A673 (cell line): Measurements from ENCODE around the gene RALGPS1. TPM values are rescaled to one million over a fixed set of nuclear protein-coding genes. Genes with fewer than 3 reads are reported as not detected.

ENCODE experiments used
- BruUV-seq: library from RNA; stranded (reverse); fragments of 400-500 nt; replicated peaks from 2 replicates; lab custom pipeline; 2021; lab: Mats Ljungman, UMichigan
- CTCF ChIA-PET: fragments of 300-600 bp; sonication (Branson Sonifier 250); formaldehyde crosslinking; loops from one replicate; lab custom pipeline; 2022; ENCODE audit warnings: antibody characterized with exemption; lab: Charles Lee
- POLR2A ChIA-PET: fragments of 300-600 bp; sonication (Branson Sonifier 250); formaldehyde crosslinking; loops from one replicate; lab custom pipeline; 2022; ENCODE audit warnings: antibody characterized with exemption; ENCODE audit not compliant: low non-redundant PET; lab: Charles Lee
- DNase-seq: peaks from one replicate; pipeline ENCODE4 v3.0.0-alpha.2; 2015; ENCODE audit warnings: low spot score
- H3K27ac ChIP-seq: fragments of 200-600 bp; sonication (generic); 2 replicates; pipeline ENCODE4 v1.5.1; 2016; ENCODE audit warnings: mixed run types, low read depth, mild to moderate bottlenecking, mixed read lengths, antibody characterized with exemption, low read length; ENCODE audit not compliant: poor library complexity, severe bottlenecking
- H3K27me3 ChIP-seq: fragments of 200-600 bp; sonication (generic); replicated peaks from 2 replicates; pipeline ENCODE4 v1.6.1; 2017; ENCODE audit warnings: mixed run types, low read depth, mild to moderate bottlenecking, mixed read lengths, antibody characterized with exemption, low read length; ENCODE audit not compliant: insufficient read depth, poor library complexity
- H3K36me3 ChIP-seq: fragments of 200-600 bp; sonication (generic); 2 replicates; pipeline ENCODE4 v1.6.1; 2016; ENCODE audit warnings: mixed run types, mild to moderate bottlenecking, mixed read lengths, antibody characterized with exemption, low read length; ENCODE audit not compliant: insufficient read depth, poor library complexity, severe bottlenecking
- H3K4me1 ChIP-seq: fragments of 200-600 bp; sonication (generic); 2 replicates; pipeline ENCODE4 v1.6.1; 2017; ENCODE audit warnings: mixed run types, mild to moderate bottlenecking, mixed read lengths, antibody characterized with exemption, low read length; ENCODE audit not compliant: insufficient read depth, poor library complexity, severe bottlenecking
- H3K4me3 ChIP-seq: fragments of 200-600 bp; sonication (generic); 2 replicates; pipeline ENCODE4 v1.5.1; 2016; ENCODE audit warnings: low read depth, mixed run types, mild to moderate bottlenecking, mixed read lengths, low read length; ENCODE audit not compliant: poor library complexity, severe bottlenecking
- H3K9me3 ChIP-seq: fragments of 200-600 bp; sonication (generic); 2 replicates; pipeline ENCODE4 v1.6.1; 2016; ENCODE audit warnings: mixed run types, low read depth, mild to moderate bottlenecking, mixed read lengths, antibody characterized with exemption, low read length; ENCODE audit not compliant: poor library complexity, severe bottlenecking
- CTCF ChIP-seq: fragments of 300-800, 200-600 bp; sonication (generic); conservative IDR thresholded peaks from 2 replicates; pipeline ENCODE4 v1.5.1; 2017; ENCODE audit warnings: low read depth, mild to moderate bottlenecking, antibody characterized with exemption, low read length, moderate library complexity, mixed read lengths
- EZH2 ChIP-seq: fragments of 200-600 bp; sonication (generic); IDR thresholded peaks from 2 replicates; pipeline ENCODE4 v1.6.1; 2017; ENCODE audit warnings: borderline replicate concordance, low read depth, mild to moderate bottlenecking, mixed read lengths, antibody characterized with exemption, low read length; ENCODE audit not compliant: poor library complexity, severe bottlenecking
- intact Hi-C: fragments of 100-400 bp; cut with micrococcal nuclease; formaldehyde crosslinking; loops from one replicate; pipeline ENCODE4 v1.10.0; 2022; ENCODE audit not compliant: unreplicated experiment
- total RNA-seq: library from RNA; stranded (reverse); gene quantifications from 2 replicates; pipeline ENCODE4 v1.2.3, GENCODE V29; 2021

Gene RALGPS1
- total RNA-seq, 1 experiment from 2014 or later = 3.9 TPM

GRCh38 chr9:127116088-127116726, 201.6 kb downstream of the RALGPS1 start:
- no peak overlapping the region for H3K4me3 ChIP-seq
- POLR2A ChIA-PET = no interaction called here
- no peaks in the 10 kb centered on the region for H3K9me3 ChIP-seq
- CTCF ChIA-PET = no interaction called here
- H3K27me3 ChIP-seq = no peaks in the 10 kb centered on the region
- H3K4me1 ChIP-seq = no peaks in the 10 kb centered on the region
- TF ChIP-seq EZH2 (no peak), CTCF (no peak)
- DNase-seq = no peak
- BruUV-seq = no TSS peak
- no peak overlapping the region for H3K27ac ChIP-seq
- intact Hi-C loops = no loop called here
- H3K36me3 ChIP-seq = no peaks in the 10 kb centered on the region

- no TSS peak for BruUV-seq
- TF ChIP-seq CTCF (no peak), EZH2 (no peak)
- ChIA-PET POLR2A (no interaction called here), CTCF (no interaction called here)
- H3K27ac ChIP-seq = no peak overlapping the region
- no peak overlapping the region for H3K4me3 ChIP-seq
- H3K4me1 ChIP-seq = no peaks in the 10 kb centered on the region
- DNase-seq = no peak
- intact Hi-C loops = no loop called here
- no peaks in the 10 kb centered on the region for H3K9me3 ChIP-seq
- H3K27me3 ChIP-seq = no peaks in the 10 kb centered on the region
- H3K36me3 ChIP-seq = no peaks in the 10 kb centered on the region
Measured at GRCh38 chr9:127116957-127117356, 202.4 kb downstream of the RALGPS1 start.

GRCh38 chr9:127117801-127118200, 203.2 kb downstream of the RALGPS1 start:
- POLR2A ChIA-PET = no interaction called here
- peaks cover 5% of the 10 kb centered on the region for H3K4me1 ChIP-seq
- no peaks in the 10 kb centered on the region for H3K27me3 ChIP-seq
- no peak for DNase-seq
- H3K4me3 ChIP-seq = no peak overlapping the region
- no peaks in the 10 kb centered on the region for H3K9me3 ChIP-seq
- intact Hi-C loops = no loop called here
- TF ChIP-seq EZH2 (no peak), CTCF (no peak)
- no TSS peak for BruUV-seq
- H3K27ac ChIP-seq = no peak overlapping the region
- H3K36me3 ChIP-seq = no peaks in the 10 kb centered on the region
- CTCF ChIA-PET = no interaction called here
